Osteoblast (primary cell): Measurements from ENCODE around the gene ZNF865. TPM values are rescaled to one million over a fixed set of nuclear protein-coding genes. Genes with fewer than 3 reads are reported as not detected.
A peak's percentile ranks its signal among the peaks of the same experiment; 100 is the strongest.

Experiments used
- DNase-seq: peaks from one replicate; pipeline ENCODE4 v3.0.0; 2011; ENCODE audit warnings: low spot score, mixed read lengths; ENCODE audit not compliant: insufficient read length; ENCODE audit errors: missing footprints
- H2AFZ ChIP-seq: 2 replicates; pipeline ENCODE4 v1.6.0; 2011; ENCODE audit warnings: mild to moderate bottlenecking, low read length
- H3K27ac ChIP-seq: 2 replicates; pipeline ENCODE4 v1.5.1; 2011; ENCODE audit warnings: mild to moderate bottlenecking, low read depth, low read length, moderate library complexity
- H3K27me3 ChIP-seq: 2 replicates; pipeline ENCODE4 v1.6.0; 2012; ENCODE audit warnings: mild to moderate bottlenecking, control low read depth, inconsistent platforms, low read length, moderate library complexity; ENCODE audit not compliant: insufficient read depth
- H3K36me3 ChIP-seq: 2 replicates; pipeline ENCODE4 v1.5.1; 2011; ENCODE audit warnings: mild to moderate bottlenecking, low read length, control low read depth, moderate library complexity; ENCODE audit not compliant: insufficient read depth
- H3K4me1 ChIP-seq: 2 replicates; pipeline ENCODE4 v1.5.1; 2011; ENCODE audit warnings: mild to moderate bottlenecking, low read length, control low read depth, moderate library complexity; ENCODE audit not compliant: insufficient read depth
- H3K4me2 ChIP-seq: 2 replicates; pipeline ENCODE4 v1.6.0; 2011; ENCODE audit warnings: mild to moderate bottlenecking, low read length; ENCODE audit not compliant: insufficient read depth
- H3K4me3 ChIP-seq: fragments of 200-600 bp; sonication (generic); 3 replicates; pipeline ENCODE4 v1.5.1; 2012; ENCODE audit warnings: mild to moderate bottlenecking, low read length, inconsistent platforms; ENCODE audit not compliant: insufficient read depth
- H3K79me2 ChIP-seq: 2 replicates; pipeline ENCODE4 v1.6.0; 2012; ENCODE audit warnings: mild to moderate bottlenecking, low read length, control low read depth, inconsistent platforms; ENCODE audit not compliant: insufficient read depth
- H3K9me3 ChIP-seq: 2 replicates; pipeline ENCODE4 v1.5.1; 2011; ENCODE audit warnings: low read depth, low read length, control low read depth
- H4K20me1 ChIP-seq: 2 replicates; pipeline ENCODE4 v1.6.0; 2012; ENCODE audit warnings: mild to moderate bottlenecking, low read length, control low read depth; ENCODE audit not compliant: insufficient read depth
- CTCF ChIP-seq: IDR thresholded peaks from 2 replicates; pipeline ENCODE4 v1.5.1; 2011; ENCODE audit warnings: mild to moderate bottlenecking, low read depth, low read length, moderate library complexity; ENCODE audit errors: extremely low read depth
- total RNA-seq: library from RNA; depleted of rRNA; stranded (reverse); fragments of >200 nt; gene quantifications from 2 replicates; pipeline ENCODE4 v1.2.3, GENCODE V29; 2012

Gene ZNF865
- total RNA-seq, 1 donor = 1.4 TPM

GRCh38 chr19:55601084-55601483 lies 4.4 kb upstream of the ZNF865 start:
- TF ChIP-seq CTCF = no peak

GRCh38 chr19:55602104-55603001 lies 3.1 kb upstream of the ZNF865 start:
- Histone ChIP-seq H3K36me3 (peaks cover under 1% of the 10 kb centered on the region), H3K4me2 (no peak overlapping the region), H3K27me3 (no peaks in the 10 kb centered on the region), H3K27ac (no peak overlapping the region), H4K20me1 (peaks cover 12% of the 10 kb centered on the region), H3K4me3 (no peak overlapping the region), H3K4me1 (peaks cover 19% of the 10 kb centered on the region), H2AFZ (no peak overlapping the region), H3K9me3 (no peaks in the 10 kb centered on the region), H3K79me2 (peaks cover 26% of the 10 kb centered on the region)
- TF ChIP-seq CTCF = no peak
- peak; percentile 58 for DNase-seq

More at GRCh38 chr19:55601084-55601483, 4.4 kb upstream of the ZNF865 start:
- DNase-seq = no peak
- H3K36me3 ChIP-seq = peaks cover 6% of the 10 kb centered on the region
- H3K4me1 ChIP-seq = peaks cover 11% of the 10 kb centered on the region
- no peaks in the 10 kb centered on the region for H3K27me3 ChIP-seq
- H4K20me1 ChIP-seq = peaks cover 4% of the 10 kb centered on the region
- H2AFZ ChIP-seq = no peak overlapping the region
- no peaks in the 10 kb centered on the region for H3K9me3 ChIP-seq
- peaks cover 13% of the 10 kb centered on the region for H3K79me2 ChIP-seq
- H3K27ac ChIP-seq = no peak overlapping the region
- H3K4me2 ChIP-seq = peak overlapping the region; percentile 68
- peak overlapping the region; percentile 87 for H3K4me3 ChIP-seq

GRCh38 chr19:55603115-55603514 lies 2.3 kb upstream of the ZNF865 start:
- Histone ChIP-seq H3K9me3 (no peaks in the 10 kb centered on the region), H4K20me1 (peaks cover 13% of the 10 kb centered on the region), H3K79me2 (peaks cover 34% of the 10 kb centered on the region), H3K4me2 (no peak overlapping the region), H3K4me1 (peaks cover 19% of the 10 kb centered on the region), H3K4me3 (no peak overlapping the region), H2AFZ (no peak overlapping the region), H3K27me3 (no peaks in the 10 kb centered on the region), H3K27ac (no peak overlapping the region), H3K36me3 (no peaks in the 10 kb centered on the region)
- peak; percentile 62 for DNase-seq
- TF ChIP-seq CTCF = no peak

GRCh38 chr19:55603581-55604292 lies 1.7 kb upstream of the ZNF865 start:
- Histone ChIP-seq H3K36me3 (no peaks in the 10 kb centered on the region), H3K79me2 (peaks cover 38% of the 10 kb centered on the region), H2AFZ (no peak overlapping the region), H4K20me1 (peaks cover 13% of the 10 kb centered on the region), H3K4me1 (peaks cover 19% of the 10 kb centered on the region), H3K9me3 (no peaks in the 10 kb centered on the region), H3K4me3 (no peak overlapping the region), H3K27ac (no peak overlapping the region), H3K4me2 (no peak overlapping the region), H3K27me3 (no peaks in the 10 kb centered on the region)
- no peak for TF ChIP-seq CTCF
- no peak for DNase-seq
